Panc1 (cell line): ENCODE data around the gene SCAMP5. TPM values are rescaled to one million over a fixed set of nuclear protein-coding genes. Genes with fewer than 3 reads are reported as not detected.

Experiments
- ATAC-seq: fragments of 200-7000 bp; cut with Tn5 transposase; 2 replicates; pipeline ENCODE4 v1.9.1; 2020; ENCODE audit warnings: mild to moderate bottlenecking, moderate library complexity
- BruUV-seq: library from RNA; stranded (reverse); fragments of 400-500 nt; replicated peaks from 2 replicates; lab custom pipeline; 2021; lab: Mats Ljungman, UMichigan
- CTCF ChIA-PET: fragments of 300-600 bp; sonication (Branson Sonifier 250); formaldehyde crosslinking; loops from one replicate; lab custom pipeline; 2022; ENCODE audit warnings: antibody characterized with exemption; lab: Charles Lee
- POLR2A ChIA-PET: fragments of 300-600 bp; sonication (Branson Sonifier 250); formaldehyde crosslinking; loops from one replicate; lab custom pipeline; 2022; ENCODE audit warnings: antibody characterized with exemption; lab: Charles Lee
- DNase-seq: peaks from one replicate; pipeline ENCODE4 v3.0.0-alpha.2; 2010; ENCODE audit warnings: low read depth, low spot score
- H3K27ac ChIP-seq: 2 replicates; pipeline ENCODE4 v1.5.1; 2011; ENCODE audit warnings: mild to moderate bottlenecking, low read length, inconsistent platforms
- H3K27me3 ChIP-seq: fragments of 200-500 bp; sonication (Bioruptor generic); 2 replicates; pipeline ENCODE4 v1.6.0; 2014; ENCODE audit warnings: low read length, inconsistent platforms; ENCODE audit not compliant: control insufficient read depth, insufficient read depth
- H3K36me3 ChIP-seq: fragments of 200-500 bp; sonication (Bioruptor generic); 2 replicates; pipeline ENCODE4 v1.5.1; 2014; ENCODE audit warnings: inconsistent platforms, mild to moderate bottlenecking, low read length, moderate library complexity; ENCODE audit not compliant: control insufficient read depth, insufficient read depth
- H3K4me1 ChIP-seq: 2 replicates; pipeline ENCODE4 v1.5.1; 2011; ENCODE audit warnings: inconsistent platforms, mild to moderate bottlenecking, low read length, moderate library complexity; ENCODE audit not compliant: control insufficient read depth, insufficient read depth
- H3K4me3 ChIP-seq, 2 experiments: 2 replicates each; pipeline ENCODE4 v1.5.1; 2011 to 2012; ENCODE audit warnings: low read depth in 2 of 2, low read length in 2 of 2, mild to moderate bottlenecking in 2 of 2, inconsistent platforms in 1 of 2, moderate library complexity in 1 of 2
- H3K9me3 ChIP-seq: fragments of 200-500 bp; sonication (Bioruptor generic); 2 replicates; pipeline ENCODE4 v1.5.1; 2014; ENCODE audit warnings: low read depth, mild to moderate bottlenecking, inconsistent platforms, low read length, moderate library complexity; ENCODE audit not compliant: control insufficient read depth, insufficient read depth
- CTCF ChIP-seq: fragments of 450-650 bp; IDR thresholded peaks from 2 replicates; pipeline ENCODE4 v1.5.1; 2017; ENCODE audit warnings: mild to moderate bottlenecking
- POLR2AphosphoS5 ChIP-seq: IDR thresholded peaks from 2 replicates; pipeline ENCODE4 v1.6.1; 2012; ENCODE audit warnings: mild to moderate bottlenecking, low read depth, low read length, moderate library complexity
- REST ChIP-seq, 2 experiments: IDR thresholded peaks; 2 replicates each; pipeline ENCODE4 v1.6.1; 2011 to 2012; ENCODE audit warnings: low read depth in 2 of 2, control low read depth in 1 of 2, low read length in 1 of 2, mild to moderate bottlenecking in 1 of 2, moderate library complexity in 1 of 2; ENCODE audit not compliant: insufficient read depth in 1 of 2
- SIN3A ChIP-seq: IDR thresholded peaks from 2 replicates; pipeline ENCODE4 v1.6.1; 2012; ENCODE audit warnings: low read depth, mild to moderate bottlenecking, low read length, moderate library complexity, borderline replicate concordance; ENCODE audit not compliant: insufficient read depth
- TCF7L2 ChIP-seq: IDR thresholded peaks from 2 replicates; pipeline ENCODE4 v1.6.1; 2011; ENCODE audit warnings: mild to moderate bottlenecking, low read depth, low read length, inconsistent platforms
- in situ Hi-C: cut with HindIII; loops from 2 replicates; pipeline ENCODE4 v1.10.0; 2016; ENCODE audit warnings: low sequenced_read_pairs, low pct_unique_long_range_greater_than_20kb
- intact Hi-C: fragments of 100-400 bp; cut with micrococcal nuclease; formaldehyde crosslinking; loops from one replicate; pipeline ENCODE4 v1.10.0; 2022; ENCODE audit not compliant: unreplicated experiment
- total RNA-seq: library from RNA; stranded (reverse); gene quantifications from one replicate; pipeline ENCODE4 v1.2.1, GENCODE V29; 2021; ENCODE audit not compliant: unreplicated experiment

Gene SCAMP5
- total RNA-seq, 1 experiment from 2014 or later, result 11.2 TPM

GRCh38 chr15:75034615-75035014 lies 39.3 kb downstream of the SCAMP5 start:
- intact Hi-C loops, result loop anchor here (5.0 kb wide), 1 partner anchor 273 kb away; no protein-coding TSS in a partner anchor
- in situ Hi-C loops, result no loop called here
- TF ChIP-seq TCF7L2 (no peak), SIN3A (no peak), CTCF (no peak), REST (IDR thresholded peaks at IDR 0.05; ENCODE audit: insufficient read depth in 1 of 2, low read depth in 2 of 2, low read length in 1 of 2) (no peak), POLR2AphosphoS5 (no peak)
- ATAC-seq, result no peak
- H3K27ac ChIP-seq, result no peak overlapping the region
- no peaks in the 10 kb centered on the region for H3K27me3 ChIP-seq
- no peaks in the 10 kb centered on the region for H3K9me3 ChIP-seq
- POLR2A ChIA-PET, result interaction anchor here (0.6 to 0.7 kb wide), 2 partner anchors 52 to 295 kb away, joined by 3 to 11 read pairs; no protein-coding TSS in a partner anchor
- no peak for DNase-seq
- CTCF ChIA-PET, result no interaction called here
- H3K4me3 ChIP-seq, result no peak overlapping the region
- peaks cover 3% of the 10 kb centered on the region; the same call in 1 of the 2 replicates for H3K4me1 ChIP-seq
- H3K36me3 ChIP-seq, result no peaks in the 10 kb centered on the region
- no TSS peak for BruUV-seq

DNA sequence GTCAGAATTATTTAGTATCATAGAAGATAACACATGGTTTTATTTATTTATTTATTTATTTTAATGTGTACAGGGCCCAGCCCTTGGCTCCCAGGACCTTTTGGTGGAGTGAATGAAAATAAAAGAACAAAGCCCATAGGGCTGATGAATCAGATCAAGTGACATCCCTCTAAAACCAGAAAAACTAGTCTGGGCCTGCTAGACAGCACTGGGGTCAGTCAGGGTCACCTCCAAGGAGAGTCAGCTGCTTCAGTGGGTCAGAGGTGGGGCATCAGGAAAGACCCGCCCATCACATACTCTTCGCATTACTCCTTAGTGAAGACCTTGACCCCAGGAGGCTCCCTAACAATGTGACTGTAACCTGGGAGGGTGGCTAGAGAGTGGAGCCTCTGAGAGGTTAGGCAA lies 40.9 kb downstream of the SCAMP5 start:
- H3K36me3 ChIP-seq, result no peaks in the 10 kb centered on the region
- CTCF ChIA-PET, result no interaction called here
- BruUV-seq, result no TSS peak
- H3K27ac ChIP-seq, result no peak overlapping the region
- H3K9me3 ChIP-seq, result no peaks in the 10 kb centered on the region
- no peak for DNase-seq
- POLR2A ChIA-PET, result interaction anchor here (0.6 kb wide), 1 partner anchor 868 kb away, joined by 5 read pairs; no protein-coding TSS in a partner anchor
- H3K27me3 ChIP-seq, result no peaks in the 10 kb centered on the region
- intact Hi-C loops (no loop called here), in situ Hi-C loops (no loop called here)
- no peak overlapping the region for H3K4me3 ChIP-seq
- H3K4me1 ChIP-seq, result no peaks in the 10 kb centered on the region
- no peak for ATAC-seq
- TF ChIP-seq SIN3A (no peak), POLR2AphosphoS5 (no peak), TCF7L2 (no peak), CTCF (no peak), REST (IDR thresholded peaks at IDR 0.05; ENCODE audit: insufficient read depth in 1 of 2, low read depth in 2 of 2, low read length in 1 of 2) (no peak)
